Panc1 (cell line): ENCODE measurements around the gene MAGEL2. TPM values are rescaled to one million over a fixed set of nuclear protein-coding genes. Genes with fewer than 3 reads are reported as not detected.

Experiments used
- ATAC-seq: fragments of 200-7000 bp; cut with Tn5 transposase; 2 replicates; pipeline ENCODE4 v1.9.1; 2020; ENCODE audit warnings: mild to moderate bottlenecking, moderate library complexity
- BruUV-seq: library from RNA; stranded (reverse); fragments of 400-500 nt; replicated peaks from 2 replicates; lab custom pipeline; 2021; lab: Mats Ljungman, UMichigan
- CTCF ChIA-PET: fragments of 300-600 bp; sonication (Branson Sonifier 250); formaldehyde crosslinking; loops from one replicate; lab custom pipeline; 2022; ENCODE audit warnings: antibody characterized with exemption; lab: Charles Lee
- POLR2A ChIA-PET: fragments of 300-600 bp; sonication (Branson Sonifier 250); formaldehyde crosslinking; loops from one replicate; lab custom pipeline; 2022; ENCODE audit warnings: antibody characterized with exemption; lab: Charles Lee
- DNase-seq: peaks from one replicate; pipeline ENCODE4 v3.0.0-alpha.2; 2010; ENCODE audit warnings: low read depth, low spot score
- H3K27ac ChIP-seq: 2 replicates; pipeline ENCODE4 v1.5.1; 2011; ENCODE audit warnings: mild to moderate bottlenecking, low read length, inconsistent platforms
- H3K27me3 ChIP-seq: fragments of 200-500 bp; sonication (Bioruptor generic); 2 replicates; pipeline ENCODE4 v1.6.0; 2014; ENCODE audit warnings: low read length, inconsistent platforms; ENCODE audit not compliant: control insufficient read depth, insufficient read depth
- H3K36me3 ChIP-seq: fragments of 200-500 bp; sonication (Bioruptor generic); 2 replicates; pipeline ENCODE4 v1.5.1; 2014; ENCODE audit warnings: inconsistent platforms, mild to moderate bottlenecking, low read length, moderate library complexity; ENCODE audit not compliant: control insufficient read depth, insufficient read depth
- H3K4me1 ChIP-seq: 2 replicates; pipeline ENCODE4 v1.5.1; 2011; ENCODE audit warnings: inconsistent platforms, mild to moderate bottlenecking, low read length, moderate library complexity; ENCODE audit not compliant: control insufficient read depth, insufficient read depth
- H3K4me3 ChIP-seq, 2 experiments: 2 replicates each; pipeline ENCODE4 v1.5.1; 2011 to 2012; ENCODE audit warnings: low read depth in 2 of 2, low read length in 2 of 2, mild to moderate bottlenecking in 2 of 2, inconsistent platforms in 1 of 2, moderate library complexity in 1 of 2
- H3K9me3 ChIP-seq: fragments of 200-500 bp; sonication (Bioruptor generic); 2 replicates; pipeline ENCODE4 v1.5.1; 2014; ENCODE audit warnings: low read depth, mild to moderate bottlenecking, inconsistent platforms, low read length, moderate library complexity; ENCODE audit not compliant: control insufficient read depth, insufficient read depth
- POLR2AphosphoS5 ChIP-seq: IDR thresholded peaks from 2 replicates; pipeline ENCODE4 v1.6.1; 2012; ENCODE audit warnings: mild to moderate bottlenecking, low read depth, low read length, moderate library complexity
- SIN3A ChIP-seq: IDR thresholded peaks from 2 replicates; pipeline ENCODE4 v1.6.1; 2012; ENCODE audit warnings: low read depth, mild to moderate bottlenecking, low read length, moderate library complexity, borderline replicate concordance; ENCODE audit not compliant: insufficient read depth
- TCF7L2 ChIP-seq: IDR thresholded peaks from 2 replicates; pipeline ENCODE4 v1.6.1; 2011; ENCODE audit warnings: mild to moderate bottlenecking, low read depth, low read length, inconsistent platforms
- in situ Hi-C: cut with HindIII; loops from 2 replicates; pipeline ENCODE4 v1.10.0; 2016; ENCODE audit warnings: low sequenced_read_pairs, low pct_unique_long_range_greater_than_20kb
- intact Hi-C: fragments of 100-400 bp; cut with micrococcal nuclease; formaldehyde crosslinking; loops from one replicate; pipeline ENCODE4 v1.10.0; 2022; ENCODE audit not compliant: unreplicated experiment
- total RNA-seq: library from RNA; stranded (reverse); gene quantifications from one replicate; pipeline ENCODE4 v1.2.1, GENCODE V29; 2021; ENCODE audit not compliant: unreplicated experiment
- TF ChIP-seq, protein P1 (sequence below), 2 experiments: IDR thresholded peaks; 2 replicates each; pipeline ENCODE4 v1.6.1; 2011 to 2012; ENCODE audit warnings: low read depth in 2 of 2, control low read depth in 1 of 2, low read length in 1 of 2, mild to moderate bottlenecking in 1 of 2, moderate library complexity in 1 of 2; ENCODE audit not compliant: insufficient read depth in 1 of 2
- TF ChIP-seq, protein P2 (sequence below): fragments of 450-650 bp; IDR thresholded peaks from 2 replicates; pipeline ENCODE4 v1.5.1; 2017; ENCODE audit warnings: mild to moderate bottlenecking

MAGEL2 gene
- total RNA-seq, 1 experiment from 2014 or later = not detected

- intact Hi-C loops = no loop called here
- BruUV-seq = no TSS peak
- ChIA-PET POLR2A (no interaction called here), CTCF (no interaction called here)
- TF ChIP-seq TCF7L2 (no peak), POLR2AphosphoS5 (no peak), SIN3A (no peak)
- TF ChIP-seq, protein P1, sequence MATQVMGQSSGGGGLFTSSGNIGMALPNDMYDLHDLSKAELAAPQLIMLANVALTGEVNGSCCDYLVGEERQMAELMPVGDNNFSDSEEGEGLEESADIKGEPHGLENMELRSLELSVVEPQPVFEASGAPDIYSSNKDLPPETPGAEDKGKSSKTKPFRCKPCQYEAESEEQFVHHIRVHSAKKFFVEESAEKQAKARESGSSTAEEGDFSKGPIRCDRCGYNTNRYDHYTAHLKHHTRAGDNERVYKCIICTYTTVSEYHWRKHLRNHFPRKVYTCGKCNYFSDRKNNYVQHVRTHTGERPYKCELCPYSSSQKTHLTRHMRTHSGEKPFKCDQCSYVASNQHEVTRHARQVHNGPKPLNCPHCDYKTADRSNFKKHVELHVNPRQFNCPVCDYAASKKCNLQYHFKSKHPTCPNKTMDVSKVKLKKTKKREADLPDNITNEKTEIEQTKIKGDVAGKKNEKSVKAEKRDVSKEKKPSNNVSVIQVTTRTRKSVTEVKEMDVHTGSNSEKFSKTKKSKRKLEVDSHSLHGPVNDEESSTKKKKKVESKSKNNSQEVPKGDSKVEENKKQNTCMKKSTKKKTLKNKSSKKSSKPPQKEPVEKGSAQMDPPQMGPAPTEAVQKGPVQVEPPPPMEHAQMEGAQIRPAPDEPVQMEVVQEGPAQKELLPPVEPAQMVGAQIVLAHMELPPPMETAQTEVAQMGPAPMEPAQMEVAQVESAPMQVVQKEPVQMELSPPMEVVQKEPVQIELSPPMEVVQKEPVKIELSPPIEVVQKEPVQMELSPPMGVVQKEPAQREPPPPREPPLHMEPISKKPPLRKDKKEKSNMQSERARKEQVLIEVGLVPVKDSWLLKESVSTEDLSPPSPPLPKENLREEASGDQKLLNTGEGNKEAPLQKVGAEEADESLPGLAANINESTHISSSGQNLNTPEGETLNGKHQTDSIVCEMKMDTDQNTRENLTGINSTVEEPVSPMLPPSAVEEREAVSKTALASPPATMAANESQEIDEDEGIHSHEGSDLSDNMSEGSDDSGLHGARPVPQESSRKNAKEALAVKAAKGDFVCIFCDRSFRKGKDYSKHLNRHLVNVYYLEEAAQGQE (IDR thresholded peaks at IDR 0.05; ENCODE audit: insufficient read depth in 1 of 2, low read depth in 2 of 2, low read length in 1 of 2) = no peak
- TF ChIP-seq, protein P2, sequence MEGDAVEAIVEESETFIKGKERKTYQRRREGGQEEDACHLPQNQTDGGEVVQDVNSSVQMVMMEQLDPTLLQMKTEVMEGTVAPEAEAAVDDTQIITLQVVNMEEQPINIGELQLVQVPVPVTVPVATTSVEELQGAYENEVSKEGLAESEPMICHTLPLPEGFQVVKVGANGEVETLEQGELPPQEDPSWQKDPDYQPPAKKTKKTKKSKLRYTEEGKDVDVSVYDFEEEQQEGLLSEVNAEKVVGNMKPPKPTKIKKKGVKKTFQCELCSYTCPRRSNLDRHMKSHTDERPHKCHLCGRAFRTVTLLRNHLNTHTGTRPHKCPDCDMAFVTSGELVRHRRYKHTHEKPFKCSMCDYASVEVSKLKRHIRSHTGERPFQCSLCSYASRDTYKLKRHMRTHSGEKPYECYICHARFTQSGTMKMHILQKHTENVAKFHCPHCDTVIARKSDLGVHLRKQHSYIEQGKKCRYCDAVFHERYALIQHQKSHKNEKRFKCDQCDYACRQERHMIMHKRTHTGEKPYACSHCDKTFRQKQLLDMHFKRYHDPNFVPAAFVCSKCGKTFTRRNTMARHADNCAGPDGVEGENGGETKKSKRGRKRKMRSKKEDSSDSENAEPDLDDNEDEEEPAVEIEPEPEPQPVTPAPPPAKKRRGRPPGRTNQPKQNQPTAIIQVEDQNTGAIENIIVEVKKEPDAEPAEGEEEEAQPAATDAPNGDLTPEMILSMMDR = no peak
- Histone ChIP-seq H3K4me1 (no peaks in the 10 kb centered on the region), H3K27ac (no peak overlapping the region), H3K27me3 (no peaks in the 10 kb centered on the region), H3K36me3 (no peaks in the 10 kb centered on the region), H3K4me3 (peak overlapping the region in 1 of 2 experiments; percentile 8; a peak in 1 of 4 replicates), H3K9me3 (no peaks in the 10 kb centered on the region; the same call in 1 of the 2 replicates)
- ATAC-seq (no peak), DNase-seq (no peak)
- in situ Hi-C loops = no loop called here
Observed at GRCh38 chr15:23686466-23687142, 38.9 kb upstream of the MAGEL2 start.

GRCh38 chr15:23671481-23671880 is 23.8 kb upstream of the MAGEL2 start:
- Histone ChIP-seq H3K9me3 (no peaks in the 10 kb centered on the region), H3K27me3 (no peaks in the 10 kb centered on the region), H3K4me1 (no peaks in the 10 kb centered on the region), H3K4me3 (no peak overlapping the region), H3K36me3 (no peaks in the 10 kb centered on the region), H3K27ac (no peak overlapping the region)
- CTCF ChIA-PET = no interaction called here
- no peak for DNase-seq
- intact Hi-C loops = no loop called here
- ATAC-seq = no peak
- BruUV-seq = no TSS peak
- no peak for TF ChIP-seq POLR2AphosphoS5
- POLR2A ChIA-PET = no interaction called here
- in situ Hi-C loops = no loop called here

GRCh38 chr15:23670970-23671369 is 23.3 kb upstream of the MAGEL2 start:
- Histone ChIP-seq H3K9me3 (no peaks in the 10 kb centered on the region), H3K4me3 (no peak overlapping the region), H3K27me3 (no peaks in the 10 kb centered on the region), H3K36me3 (no peaks in the 10 kb centered on the region), H3K27ac (no peak overlapping the region), H3K4me1 (no peaks in the 10 kb centered on the region)
- BruUV-seq = no TSS peak
- DNase-seq = no peak
- no peak for ATAC-seq
- CTCF ChIA-PET = no interaction called here
- POLR2A ChIA-PET = no interaction called here
- TF ChIP-seq POLR2AphosphoS5 (no peak), TCF7L2 (no peak), SIN3A (no peak)
- TF ChIP-seq, protein P2 = no peak
- TF ChIP-seq, protein P1 (IDR thresholded peaks at IDR 0.05; ENCODE audit: insufficient read depth in 1 of 2, low read depth in 2 of 2, low read length in 1 of 2) = no peak
- in situ Hi-C loops (no loop called here), intact Hi-C loops (no loop called here)
